Coronary artery (tissue), 2 donors: ENCODE measurements around the gene YPEL1.
A peak's percentile ranks its signal among the peaks of the same experiment; 100 is the strongest.
"Not testable (repeated sequence)": the region's sequence is repeated elsewhere in the genome, so short reads cannot be mapped to it uniquely, and the experiment has no call there.

Experiments used
- DNase-seq: peaks from one replicate; pipeline ENCODE4 v3.0.0-alpha.2; 2017; ENCODE audit warnings: low spot score
- H3K27ac ChIP-seq, 2 donors: fragments of 200-600 bp; sonication (generic); one replicate each; pipeline ENCODE4 v1.5.1; 2016 to 2019
- H3K4me3 ChIP-seq: fragments of 200-600 bp; sonication (generic); 2 replicates; pipeline ENCODE4 v1.5.1; 2016; ENCODE audit warnings: mild to moderate bottlenecking, moderate library complexity
- CTCF ChIP-seq: fragments of 200-600 bp; sonication (generic); IDR thresholded peaks from one replicate; pipeline ENCODE4 v1.5.1; 2019; ENCODE audit warnings: antibody characterized with exemption

The YPEL1 gene

GRCh38 chr22:21693999-21694341 lies 41.6 kb downstream of the YPEL1 start:
- peak; percentile 41 for DNase-seq
- no peak for TF ChIP-seq CTCF
- no peak overlapping the region for H3K27ac ChIP-seq
- no peak overlapping the region for H3K4me3 ChIP-seq

GRCh38 chr22:21693333-21693998 lies 42.1 kb downstream of the YPEL1 start:
- Histone ChIP-seq H3K4me3 (no peak overlapping the region), H3K27ac (no peak overlapping the region)
- peak; percentile 70 for DNase-seq
- no peak for TF ChIP-seq CTCF

- H3K27ac ChIP-seq, H3K4me3 ChIP-seq, DNase-seq: not testable (repeated sequence)
These were observed 42.7 kb downstream of the YPEL1 start for GRCh38 chr22:21692856-21693255.

GRCh38 chr22:21691816-21692215 lies 43.8 kb downstream of the YPEL1 start:
- H3K4me3 ChIP-seq = no peak overlapping the region
- TF ChIP-seq CTCF = no peak
- DNase-seq = peak; percentile 52
- no peak overlapping the region for H3K27ac ChIP-seq

GRCh38 chr22:21690401-21690801 lies 45.2 kb downstream of the YPEL1 start:
- DNase-seq = no peak
- Histone ChIP-seq H3K27ac (no peak overlapping the region), H3K4me3 (no peak overlapping the region)
- no peak for TF ChIP-seq CTCF

GRCh38 chr22:21688706-21689381 lies 46.8 kb downstream of the YPEL1 start:
- Histone ChIP-seq H3K27ac (no peak overlapping the region), H3K4me3 (no peak overlapping the region)
- no peak for TF ChIP-seq CTCF
- DNase-seq = no peak

GRCh38 chr22:21688341-21688705 lies 47.3 kb downstream of the YPEL1 start:
- DNase-seq = no peak
- TF ChIP-seq CTCF = no peak

More at GRCh38 chr22:21688341-21688705, 47.3 kb downstream of the YPEL1 start:
- Histone ChIP-seq H3K27ac (no peak overlapping the region), H3K4me3 (no peak overlapping the region)
